DMS153 treated with DMSO at 0.1 percent for 48 hours (cell line): ENCODE data around the gene KCNH6.

Experiments used
- DNase-seq: peaks from one replicate; lab custom pipeline; 2025; ENCODE audit not compliant: unreplicated experiment; lab: John Stamatoyannopoulos, UW

KCNH6 gene

DNA sequence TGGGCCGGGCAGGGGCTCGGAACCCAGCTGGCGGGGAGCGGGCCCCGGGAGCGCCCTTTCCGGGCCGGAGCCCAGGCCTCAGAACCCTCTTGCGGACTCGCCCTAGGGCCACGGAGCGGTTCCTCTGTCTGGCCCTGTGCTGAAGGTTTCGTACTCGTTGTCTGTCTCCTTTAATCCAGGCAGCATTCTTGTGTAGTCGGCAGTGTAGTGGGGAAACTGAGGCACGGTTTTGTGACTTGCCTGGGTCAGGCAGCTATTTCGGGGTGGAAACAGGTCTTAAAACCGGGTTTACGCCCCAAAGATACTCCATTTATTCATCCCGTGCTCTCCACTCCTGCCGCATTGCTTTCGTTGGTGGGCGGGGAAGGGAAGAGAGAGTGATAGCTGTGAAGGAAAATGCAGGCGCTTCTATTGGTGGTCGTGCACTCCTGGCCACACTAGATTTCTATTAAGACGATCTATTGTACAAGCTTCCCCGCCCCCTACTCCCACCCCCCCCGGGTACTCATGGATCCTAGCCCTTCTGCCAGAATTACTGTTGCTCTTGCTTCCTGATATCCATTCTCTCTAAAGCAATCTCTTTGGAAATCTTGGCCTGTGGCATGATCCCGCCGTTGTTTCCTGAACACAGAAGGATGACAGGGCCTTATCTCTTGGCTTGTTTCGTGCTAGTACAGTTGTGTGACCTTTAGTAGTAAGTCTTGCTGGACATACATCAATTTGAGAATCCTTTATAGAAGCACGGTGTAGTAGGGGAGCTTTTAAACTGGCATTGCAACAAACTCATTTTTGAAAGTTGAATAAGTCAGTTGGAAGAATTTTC is 27.9 kb downstream of the KCNH6 start:
- no peak for DNase-seq

DNA sequence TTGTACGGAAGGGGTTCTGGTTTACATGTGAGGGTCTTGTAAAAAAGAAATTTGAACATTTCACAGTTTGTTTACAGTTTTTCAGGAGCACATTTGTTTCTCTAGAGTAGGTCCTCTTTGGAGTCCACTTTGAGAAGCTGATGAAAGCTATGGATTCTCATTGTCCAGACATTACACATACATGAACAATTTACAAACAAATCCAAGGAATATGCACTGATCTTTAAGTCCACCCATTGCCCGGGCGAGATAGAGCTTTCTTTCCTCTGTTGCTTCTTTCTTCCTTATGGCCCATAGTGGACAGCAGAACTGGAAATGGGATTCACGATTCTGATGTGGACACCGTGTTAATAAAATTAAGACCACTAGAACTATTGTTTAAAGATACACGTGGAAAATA is 29.1 kb downstream of the KCNH6 start:
- no peak for DNase-seq

DNA sequence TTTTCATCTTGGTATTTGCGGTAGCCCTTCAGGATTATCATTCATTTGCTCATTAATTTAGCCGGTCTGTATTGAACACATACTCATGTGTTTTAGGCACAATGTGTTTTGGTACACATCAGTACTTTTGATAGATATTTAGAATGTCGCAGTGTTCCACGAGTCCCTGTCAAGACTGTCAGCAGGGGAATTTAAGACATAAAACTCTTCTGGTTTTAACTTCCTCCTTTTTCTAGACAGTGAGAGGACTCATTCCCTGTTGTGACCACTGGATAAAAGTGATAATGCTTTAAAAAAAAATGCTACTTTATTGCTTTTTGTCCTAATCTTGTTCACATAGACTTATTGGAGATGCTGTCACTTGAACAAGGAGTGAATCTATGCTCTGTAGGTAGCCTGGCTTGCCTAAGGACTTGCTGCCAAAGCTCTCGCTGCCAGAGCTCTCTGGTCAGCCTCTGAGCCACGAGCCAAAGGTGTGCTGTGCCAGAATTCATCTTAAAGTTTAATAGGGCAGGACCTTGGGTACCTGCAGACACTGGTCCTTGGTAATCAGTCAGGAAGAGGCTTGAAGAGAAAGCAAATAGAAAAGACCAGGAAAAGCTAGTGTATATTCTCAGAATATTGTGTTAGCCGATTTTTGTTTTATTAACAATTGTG is 32.5 kb downstream of the KCNH6 start:
- no peak for DNase-seq

- DNase-seq = no peak
These were observed 34.3 kb downstream of the KCNH6 start for GRCh38 chr17:63557416-63557815.

GRCh38 chr17:63558441-63558840 is 35.3 kb downstream of the KCNH6 start:
- DNase-seq = no peak

GRCh38 chr17:63561819-63562218 is 38.7 kb downstream of the KCNH6 start:
- DNase-seq = no peak

DNA sequence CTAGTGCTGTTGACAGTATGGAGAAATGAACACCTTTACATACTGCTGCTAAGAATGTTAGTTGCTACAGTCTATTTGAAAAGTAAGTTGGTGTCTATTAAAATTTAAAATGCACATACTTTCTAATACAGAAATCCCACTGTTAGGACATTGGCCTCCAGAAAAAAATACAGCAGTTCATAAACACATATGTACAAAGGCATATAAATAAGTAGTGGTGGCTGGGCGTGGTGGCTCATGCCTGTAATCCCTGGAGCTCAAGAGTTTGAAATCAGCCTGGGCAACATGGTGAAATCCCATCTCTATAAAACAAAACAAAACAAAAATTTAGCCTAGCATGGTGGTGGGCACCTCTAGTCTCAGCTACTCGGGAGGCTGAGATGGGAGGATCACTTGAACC is 40.2 kb downstream of the KCNH6 start:
- no peak for DNase-seq

- no peak for DNase-seq
These were observed 41.4 kb downstream of the KCNH6 start for GRCh38 chr17:63564562-63564961.

GRCh38 chr17:63567229-63567628 is 44.1 kb downstream of the KCNH6 start:
- no peak for DNase-seq

DNA sequence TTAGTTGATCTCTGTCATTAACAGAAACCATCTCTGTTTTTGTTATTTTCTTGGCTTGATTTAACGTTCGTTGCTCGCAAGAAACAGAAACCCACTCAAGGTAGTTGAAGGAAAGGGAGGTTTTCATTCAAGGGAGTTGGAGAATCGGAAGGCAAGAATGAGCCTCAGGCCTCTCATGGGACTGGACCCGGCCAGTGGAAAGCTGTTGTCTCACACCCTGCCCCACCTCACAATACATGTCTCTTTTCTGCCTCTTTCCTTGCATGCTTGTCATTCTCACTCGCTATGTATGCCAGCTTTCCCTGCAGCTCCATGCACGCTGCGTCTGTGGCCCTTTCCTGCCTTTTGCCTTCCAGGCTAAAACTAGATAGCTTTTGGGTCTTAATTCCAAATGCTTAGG is 45.4 kb downstream of the KCNH6 start:
- DNase-seq = no peak

DNA sequence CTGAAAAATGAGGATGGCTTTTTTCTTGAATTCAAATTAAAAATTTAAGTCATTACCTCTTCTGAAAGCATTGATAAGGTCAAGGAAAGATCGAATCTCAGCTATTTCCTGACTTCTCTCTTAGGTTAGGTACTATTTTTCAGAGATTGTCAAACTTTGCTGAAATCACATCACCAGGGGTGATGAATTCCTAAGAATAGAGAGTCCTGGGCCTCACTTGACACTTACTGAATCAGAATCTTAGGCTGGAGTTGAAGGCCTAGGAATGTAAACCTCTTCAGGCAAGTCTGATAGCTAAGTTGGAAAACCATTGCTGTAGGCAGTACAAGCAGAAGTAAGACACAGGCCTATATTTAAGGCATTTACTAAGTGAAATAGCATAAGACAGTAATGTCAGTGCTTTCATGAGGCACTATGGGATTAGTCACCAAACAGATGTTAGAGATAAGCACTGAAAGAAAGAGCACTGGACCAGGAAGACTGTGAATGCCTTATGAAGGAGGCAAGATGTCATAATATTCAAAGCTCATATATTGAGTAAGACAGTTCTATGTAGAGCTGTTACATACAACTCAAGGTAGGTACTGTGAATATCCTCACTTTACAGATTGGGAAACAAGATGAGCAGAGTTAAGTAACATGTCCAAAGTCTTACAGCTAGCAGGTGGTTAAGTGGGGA is 48.6 kb downstream of the KCNH6 start:
- no peak for DNase-seq

DNA sequence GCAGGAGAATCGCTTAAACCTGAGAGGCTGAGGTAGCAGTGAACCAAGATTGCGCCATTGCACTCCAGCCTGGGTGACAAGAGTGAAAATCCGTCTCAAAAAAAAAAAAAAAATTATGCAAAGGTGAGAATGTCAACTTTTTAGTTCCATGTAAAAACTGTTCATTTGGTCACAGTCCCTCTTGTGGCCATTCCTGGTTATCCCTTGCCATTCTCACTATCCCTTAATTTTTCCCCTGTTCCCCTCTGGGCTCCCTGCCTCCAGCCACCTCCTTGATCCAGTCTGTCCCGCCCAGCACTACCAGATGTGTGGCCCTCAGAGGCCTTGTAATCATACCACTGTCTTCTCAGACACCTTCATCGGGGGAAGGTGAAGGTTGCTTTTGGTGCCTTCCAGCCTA is 50.5 kb downstream of the KCNH6 start:
- DNase-seq = no peak

- no peak for DNase-seq
These were observed 55.0 kb downstream of the KCNH6 start for GRCh38 chr17:63578027-63578768.

GRCh38 chr17:63578769-63579111 is 55.6 kb downstream of the KCNH6 start:
- DNase-seq = no peak

- no peak for DNase-seq
These were observed 56.5 kb downstream of the KCNH6 start for GRCh38 chr17:63579633-63580032.

- no peak for DNase-seq
These were observed 64.6 kb downstream of the KCNH6 start for GRCh38 chr17:63587770-63588169.

- no peak for DNase-seq
These were observed 65.6 kb downstream of the KCNH6 start for GRCh38 chr17:63588797-63589196.

- no peak for DNase-seq
These were observed 66.5 kb downstream of the KCNH6 start for GRCh38 chr17:63589646-63590045.

- no peak for DNase-seq
These were observed 69.6 kb downstream of the KCNH6 start for GRCh38 chr17:63592797-63593196.

- no peak for DNase-seq
These were observed 72.0 kb downstream of the KCNH6 start for GRCh38 chr17:63595132-63595531.
